ENCODE data around the gene ECE2.

Gene ECE2

DNA sequence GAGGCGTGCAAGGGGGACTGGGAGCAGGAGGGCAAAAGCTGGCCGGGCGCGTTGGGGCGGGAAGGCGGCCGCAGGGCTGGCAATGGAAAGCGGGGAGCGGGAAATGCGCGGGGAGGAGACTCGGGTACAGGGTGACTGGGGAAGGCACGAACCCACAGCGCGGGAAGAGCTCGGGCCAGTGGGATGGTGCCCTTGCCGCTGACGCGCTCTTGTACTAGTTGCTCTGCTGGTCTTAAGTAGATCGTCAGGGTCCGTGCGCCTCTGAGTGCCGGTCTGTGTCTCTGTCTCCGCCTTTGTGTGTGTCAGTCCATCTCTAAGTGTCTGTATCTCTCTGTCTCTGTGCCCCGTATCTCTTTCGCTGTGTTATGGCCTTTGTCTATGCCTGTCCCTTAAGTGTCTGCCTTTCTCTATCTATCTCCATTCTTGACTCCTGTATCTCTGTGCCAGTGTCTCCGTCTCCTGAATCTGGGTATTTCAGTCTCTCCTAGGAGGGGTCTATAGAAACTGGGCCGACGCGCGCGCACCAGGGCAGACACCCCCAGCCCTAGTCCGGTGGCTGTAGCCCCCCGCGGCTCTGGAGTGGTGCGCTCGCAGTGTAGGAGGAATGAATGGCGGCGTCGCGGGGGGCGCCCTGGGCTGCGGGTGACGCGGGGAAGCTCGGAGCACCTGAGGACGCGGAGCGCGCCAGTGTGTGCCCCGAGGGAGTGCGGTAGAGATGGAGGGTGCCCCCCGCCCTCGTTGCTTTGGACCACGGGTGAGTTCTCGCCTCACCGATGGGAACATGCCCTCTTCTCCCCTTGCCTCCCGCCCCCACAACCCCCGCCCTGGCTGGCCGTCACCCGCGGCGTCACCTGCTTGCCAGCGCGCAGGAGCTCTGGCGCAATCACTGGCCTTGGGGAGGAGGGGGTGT is 13.7 kb upstream of the ECE2 start:
- ChIA-PET CTCF (interaction anchor here (0.6 to 1.3 kb wide), 4 partner anchors 8 to 118 kb away, joined by 3 to 4 read pairs (median 3); partner anchors contain the start of gene EEF1AKMT4), POLR2A (interaction anchor here (0.6 to 1.2 kb wide), 3 partner anchors 22 to 355 kb away, joined by 3 to 4 read pairs (median 3); no protein-coding TSS in a partner anchor)
- H3K27ac ChIP-seq (ENCODE audit: extremely low read depth, low read depth, low read length): no peak overlapping the region
- H3K36me3 ChIP-seq (ENCODE audit: control insufficient read depth in 2 of 2, insufficient read depth in 1 of 2, low read length in 2 of 2): peaks cover 0 to 6% of the 10 kb centered on the region in 2 experiments; a peak in 1 of 3 replicates
- H3K4me1 ChIP-seq (ENCODE audit: control insufficient read depth, insufficient read depth, low read length): no peaks in the 10 kb centered on the region; the same call in 1 of the 2 replicates
- H3K9me3 ChIP-seq (ENCODE audit: control insufficient read depth, insufficient read depth, low read depth, low read length): no peaks in the 10 kb centered on the region
- H3K4me3 ChIP-seq (ENCODE audit: low read depth, low read length): peak overlapping the region; percentile 50
- peak; percentile 41; the same call in 1 of the 2 replicates for TF ChIP-seq ZNF366 (tag by site-specific recombination; conservative IDR thresholded peaks at IDR 0.05)
- TF ChIP-seq, protein P1, sequence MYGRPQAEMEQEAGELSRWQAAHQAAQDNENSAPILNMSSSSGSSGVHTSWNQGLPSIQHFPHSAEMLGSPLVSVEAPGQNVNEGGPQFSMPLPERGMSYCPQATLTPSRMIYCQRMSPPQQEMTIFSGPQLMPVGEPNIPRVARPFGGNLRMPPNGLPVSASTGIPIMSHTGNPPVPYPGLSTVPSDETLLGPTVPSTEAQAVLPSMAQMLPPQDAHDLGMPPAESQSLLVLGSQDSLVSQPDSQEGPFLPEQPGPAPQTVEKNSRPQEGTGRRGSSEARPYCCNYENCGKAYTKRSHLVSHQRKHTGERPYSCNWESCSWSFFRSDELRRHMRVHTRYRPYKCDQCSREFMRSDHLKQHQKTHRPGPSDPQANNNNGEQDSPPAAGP (tag by site-specific recombination; IDR thresholded peaks at IDR 0.05): no peak
- peak; percentile 35 for TF ChIP-seq ZFHX2 (tag by site-specific recombination; conservative IDR thresholded peaks at IDR 0.05)
- no peak for TF ChIP-seq ZNF830 (tag by site-specific recombination; IDR thresholded peaks at IDR 0.05; ENCODE audit: low read depth)
- no peak for TF ChIP-seq ZNF138 (tag by site-specific recombination; IDR thresholded peaks at IDR 0.05; ENCODE audit: borderline replicate concordance)
- TF ChIP-seq ZNF184 (tag by site-specific recombination; IDR thresholded peaks at IDR 0.05): no peak
- 0 out of 2 replicates have a peak, but pooled peaks have one; percentile 47 for TF ChIP-seq ZNF76 (tag by site-specific recombination; IDR thresholded peaks at IDR 0.05; ENCODE audit: borderline replicate concordance, low read depth)
- peak; percentile 77 for TF ChIP-seq ZNF335 (tag by site-specific recombination; conservative IDR thresholded peaks at IDR 0.05)
- peak; percentile 74 for TF ChIP-seq ZBTB17 (tag by site-specific recombination; IDR thresholded peaks at IDR 0.05)
- peak; percentile 83 for TF ChIP-seq SCRT2 (tag by site-specific recombination; IDR thresholded peaks at IDR 0.05)
- TF ChIP-seq ZNF416 (tag by site-specific recombination; IDR thresholded peaks at IDR 0.05): no peak
- TF ChIP-seq KLF16 (tag by site-specific recombination; IDR thresholded peaks at IDR 0.05): peak; percentile 11; the same call in 1 of the 2 replicates
- TF ChIP-seq ZNF677 (tag by site-specific recombination; IDR thresholded peaks at IDR 0.05): no peak
- TF ChIP-seq SALL2 (tag by site-specific recombination; IDR thresholded peaks at IDR 0.05; ENCODE audit: borderline replicate concordance): no peak
- 0 out of 2 replicates have a peak, but pooled peaks have one; percentile 16 for TF ChIP-seq SCRT1 (tag by site-specific recombination; IDR thresholded peaks at IDR 0.05; ENCODE audit: borderline replicate concordance)
- no peak for TF ChIP-seq TCF7L2 (IDR thresholded peaks at IDR 0.05; ENCODE audit: borderline replicate concordance, low read depth, low read length)
- TF ChIP-seq ZIC2 (tag by site-specific recombination; IDR thresholded peaks at IDR 0.05): peak; percentile 45
- TF ChIP-seq ZNF501 (tag by site-specific recombination; IDR thresholded peaks at IDR 0.05): 0 out of 2 replicates have a peak, but pooled peaks have one; percentile 24
- no peak for TF ChIP-seq ZNF433 (tag by site-specific recombination; IDR thresholded peaks at IDR 0.05; ENCODE audit: low read depth)
- no peak for TF ChIP-seq ZNF555 (tag by site-specific recombination; conservative IDR thresholded peaks at IDR 0.05)
- TF ChIP-seq ZNF623 (tag by site-specific recombination; IDR thresholded peaks at IDR 0.05): no peak
- TF ChIP-seq ZBTB26 (tag by site-specific recombination; optimal IDR thresholded peaks at IDR 0.05): peak; percentile 53
- TF ChIP-seq KLF8 (tag by site-specific recombination; IDR thresholded peaks at IDR 0.05): 0 out of 2 replicates have a peak, but pooled peaks have one; percentile 49
- peak; percentile 77 for TF ChIP-seq PATZ1 (tag by site-specific recombination; IDR thresholded peaks at IDR 0.05)
- TF ChIP-seq, protein P2, sequence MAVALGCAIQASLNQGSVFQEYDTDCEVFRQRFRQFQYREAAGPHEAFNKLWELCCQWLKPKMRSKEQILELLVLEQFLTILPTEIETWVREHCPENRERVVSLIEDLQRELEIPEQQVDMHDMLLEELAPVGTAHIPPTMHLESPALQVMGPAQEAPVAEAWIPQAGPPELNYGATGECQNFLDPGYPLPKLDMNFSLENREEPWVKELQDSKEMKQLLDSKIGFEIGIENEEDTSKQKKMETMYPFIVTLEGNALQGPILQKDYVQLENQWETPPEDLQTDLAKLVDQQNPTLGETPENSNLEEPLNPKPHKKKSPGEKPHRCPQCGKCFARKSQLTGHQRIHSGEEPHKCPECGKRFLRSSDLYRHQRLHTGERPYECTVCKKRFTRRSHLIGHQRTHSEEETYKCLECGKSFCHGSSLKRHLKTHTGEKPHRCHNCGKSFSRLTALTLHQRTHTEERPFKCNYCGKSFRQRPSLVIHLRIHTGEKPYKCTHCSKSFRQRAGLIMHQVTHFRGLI (tag by site-specific recombination; IDR thresholded peaks at IDR 0.05): no peak
- TF ChIP-seq, protein P3, sequence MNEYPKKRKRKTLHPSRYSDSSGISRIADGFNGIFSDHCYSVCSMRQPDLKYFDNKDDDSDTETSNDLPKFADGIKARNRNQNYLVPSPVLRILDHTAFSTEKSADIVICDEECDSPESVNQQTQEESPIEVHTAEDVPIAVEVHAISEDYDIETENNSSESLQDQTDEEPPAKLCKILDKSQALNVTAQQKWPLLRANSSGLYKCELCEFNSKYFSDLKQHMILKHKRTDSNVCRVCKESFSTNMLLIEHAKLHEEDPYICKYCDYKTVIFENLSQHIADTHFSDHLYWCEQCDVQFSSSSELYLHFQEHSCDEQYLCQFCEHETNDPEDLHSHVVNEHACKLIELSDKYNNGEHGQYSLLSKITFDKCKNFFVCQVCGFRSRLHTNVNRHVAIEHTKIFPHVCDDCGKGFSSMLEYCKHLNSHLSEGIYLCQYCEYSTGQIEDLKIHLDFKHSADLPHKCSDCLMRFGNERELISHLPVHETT (tag by site-specific recombination; IDR thresholded peaks at IDR 0.05): no peak
- TF ChIP-seq ZNF266 (tag by site-specific recombination; IDR thresholded peaks at IDR 0.05; ENCODE audit: low read depth): no peak

Measured in HEK293 (cell line).